Thyroid gland (tissue), 4 donors: ENCODE data around the gene CGGBP1. TPM values are rescaled to one million over a fixed set of nuclear protein-coding genes. Genes with fewer than 3 reads are reported as not detected.

ENCODE experiments used
- DNase-seq, 2 donors: peaks; one replicate each; pipeline ENCODE4 v3.0.0-alpha.2; 2019
- H3K27ac ChIP-seq, 3 donors: fragments of 200-600 bp; sonication (generic); 1 replicate in 2 of 3; 2 replicates in 1 of 3; pipeline ENCODE4 v1.5.1; 2016 to 2019; ENCODE audit warnings: mild to moderate bottlenecking in 1 of 3, moderate library complexity in 1 of 3
- H3K27me3 ChIP-seq: fragments of 200-600 bp; sonication (generic); one replicate; pipeline ENCODE4 v1.5.1; 2019
- H3K36me3 ChIP-seq, 2 donors: fragments of 200-600 bp; sonication (generic); one replicate each; pipeline ENCODE4 v1.5.1; 2016 to 2019
- H3K4me1 ChIP-seq, 2 donors: fragments of 200-600 bp; sonication (generic); one replicate each; pipeline ENCODE4 v1.5.1; 2017 to 2019
- H3K4me3 ChIP-seq, 3 donors: fragments of 200-600 bp; sonication (generic); replicated peaks in 1 of 3; 1 replicate in 2 of 3; 2 replicates in 1 of 3; pipeline ENCODE4 v1.5.1; 2016; ENCODE audit warnings: mild to moderate bottlenecking in 1 of 3
- H3K9me3 ChIP-seq: fragments of 200-600 bp; sonication (generic); one replicate; pipeline ENCODE4 v1.5.1; 2017
- CTCF ChIP-seq, 6 experiments: fragments of 200-600 bp in 3 of 6; fragments of 450-650 bp in 3 of 6; sonication (generic) in 3 of 6; IDR thresholded peaks; one replicate each; pipeline ENCODE4 v1.5.1; 2016 to 2019; ENCODE audit warnings: antibody characterized with exemption in 6 of 6, mild to moderate bottlenecking in 2 of 6, inconsistent platforms in 1 of 6, moderate library complexity in 1 of 6
- POLR2A ChIP-seq, 2 donors: fragments of 450-650 bp; IDR thresholded peaks; one replicate each; pipeline ENCODE4 v1.6.1; 2017; ENCODE audit warnings: antibody characterized with exemption in 2 of 2, mild to moderate bottlenecking in 2 of 2, moderate library complexity in 1 of 2
- WGBS, 2 donors: methylation state at CpG; one replicate each; pipeline ENCODE4 v1.1.5; 2017; 5-methylcytosine and 5-hydroxymethylcytosine counted together
- intact Hi-C: fragments of 100-400 bp; cut with DNase I; formaldehyde crosslinking; loops from one replicate; pipeline ENCODE4 v1.15.1; 2023
- total RNA-seq, 4 donors: library from RNA; depleted of rRNA; stranded (reverse); fragments of >200 nt; gene quantifications; one replicate each; pipeline ENCODE4 v1.2.3, GENCODE V29; 2016

The CGGBP1 gene
- total RNA-seq, 4 donors from 2014 or later: 85.7 to 122 (median 90.9) TPM

DNA sequence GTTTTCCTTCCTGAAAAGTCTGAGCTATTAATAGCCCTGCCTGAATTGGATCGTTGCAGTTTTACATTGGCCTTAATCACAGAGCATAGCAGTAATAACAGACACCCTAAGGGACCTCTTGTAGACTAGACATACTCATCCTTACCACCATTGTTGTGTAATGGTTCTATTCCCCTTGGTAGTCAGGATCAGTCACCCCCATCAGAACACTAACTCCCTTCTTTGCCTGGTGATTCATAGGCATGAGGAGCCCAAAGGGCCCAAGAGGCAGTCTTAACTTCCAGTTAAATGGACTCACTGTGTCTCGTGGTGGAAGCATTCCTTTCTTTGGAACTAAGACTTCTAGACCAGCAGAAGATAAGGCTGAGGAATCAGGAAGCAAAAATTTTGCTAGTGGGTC is 20.2 kb downstream of the CGGBP1 start:
- intact Hi-C loops: no loop called here
- Histone ChIP-seq H3K4me3 (no peak overlapping the region), H3K36me3 (no peaks in the 10 kb centered on the region), H3K4me1 (no peaks in the 10 kb centered on the region), H3K9me3 (no peaks in the 10 kb centered on the region), H3K27me3 (no peaks in the 10 kb centered on the region), H3K27ac (no peak overlapping the region)
- DNase-seq: no peak
- WGBS, 2 donors: 40 to 41% methylated on average over 2 of the region's 2 CpGs
- TF ChIP-seq POLR2A (IDR thresholded peaks at IDR 0.05) (no peak), CTCF (IDR thresholded peaks at IDR 0.05) (no peak)

- TF ChIP-seq CTCF (IDR thresholded peaks at IDR 0.05) (no peak), POLR2A (IDR thresholded peaks at IDR 0.05) (no peak)
- no peak overlapping the region for H3K4me3 ChIP-seq
- 84 to 85% methylated on average over 5 of the region's 5 CpGs for WGBS, 2 donors
- no peaks in the 10 kb centered on the region for H3K9me3 ChIP-seq
- intact Hi-C loops: no loop called here
- H3K27ac ChIP-seq: no peak overlapping the region
- no peak for DNase-seq
- no peaks in the 10 kb centered on the region for H3K27me3 ChIP-seq
- H3K36me3 ChIP-seq: no peaks in the 10 kb centered on the region
- peaks cover 0 to 3% of the 10 kb centered on the region in 2 donors for H3K4me1 ChIP-seq
These were observed 22.6 kb downstream of the CGGBP1 start for GRCh38 chr3:88036221-88036620.

GRCh38 chr3:88034491-88035275 is 24.1 kb downstream of the CGGBP1 start:
- H3K27ac ChIP-seq: no peak overlapping the region
- DNase-seq: no peak
- H3K4me3 ChIP-seq: no peak overlapping the region
- TF ChIP-seq POLR2A (IDR thresholded peaks at IDR 0.05) (no peak), CTCF (IDR thresholded peaks at IDR 0.05) (no peak)
- no peaks in the 10 kb centered on the region for H3K27me3 ChIP-seq
- WGBS, 2 donors: 84 to 88% methylated on average over 8 of the region's 8 CpGs
- intact Hi-C loops: no loop called here
- no peaks in the 10 kb centered on the region for H3K36me3 ChIP-seq
- no peaks in the 10 kb centered on the region for H3K9me3 ChIP-seq
- H3K4me1 ChIP-seq: peaks cover 0 to 3% of the 10 kb centered on the region in 2 donors

- H3K36me3 ChIP-seq: no peaks in the 10 kb centered on the region
- DNase-seq: no peak
- WGBS, 2 donors: 73 to 80% methylated on average over 2 of the region's 2 CpGs
- intact Hi-C loops: no loop called here
- no peaks in the 10 kb centered on the region for H3K9me3 ChIP-seq
- peaks cover 0 to 3% of the 10 kb centered on the region in 2 donors for H3K4me1 ChIP-seq
- no peak for TF ChIP-seq POLR2A (IDR thresholded peaks at IDR 0.05)
- no peak for TF ChIP-seq CTCF (IDR thresholded peaks at IDR 0.05)
- H3K27me3 ChIP-seq: no peaks in the 10 kb centered on the region
- no peak overlapping the region for H3K27ac ChIP-seq
- H3K4me3 ChIP-seq: no peak overlapping the region
These were observed 25.0 kb downstream of the CGGBP1 start for GRCh38 chr3:88033808-88034207.

GRCh38 chr3:88033079-88033478 is 25.7 kb downstream of the CGGBP1 start:
- TF ChIP-seq CTCF (IDR thresholded peaks at IDR 0.05) (no peak), POLR2A (IDR thresholded peaks at IDR 0.05) (no peak)
- H3K9me3 ChIP-seq: no peaks in the 10 kb centered on the region
- H3K4me3 ChIP-seq: no peak overlapping the region
- no peaks in the 10 kb centered on the region for H3K27me3 ChIP-seq
- no peak overlapping the region for H3K27ac ChIP-seq
- intact Hi-C loops: no loop called here
- WGBS, 2 donors: 88 to 96% methylated on average over 2 of the region's 2 CpGs
- no peaks in the 10 kb centered on the region for H3K36me3 ChIP-seq
- H3K4me1 ChIP-seq: peaks cover 0 to 3% of the 10 kb centered on the region in 2 donors
- DNase-seq: no peak
